Measurements from ENCODE around the gene ANAPC7. TPM values are rescaled to one million over a fixed set of nuclear protein-coding genes. Genes with fewer than 3 reads are reported as not detected.

Gene ANAPC7
- total and polyA plus RNA-seq, 2 of the 13 experiments (the other 11 are each of a cell fraction or from before 2014, with no cell fraction given) = 40.0 to 69.1 TPM

DNA sequence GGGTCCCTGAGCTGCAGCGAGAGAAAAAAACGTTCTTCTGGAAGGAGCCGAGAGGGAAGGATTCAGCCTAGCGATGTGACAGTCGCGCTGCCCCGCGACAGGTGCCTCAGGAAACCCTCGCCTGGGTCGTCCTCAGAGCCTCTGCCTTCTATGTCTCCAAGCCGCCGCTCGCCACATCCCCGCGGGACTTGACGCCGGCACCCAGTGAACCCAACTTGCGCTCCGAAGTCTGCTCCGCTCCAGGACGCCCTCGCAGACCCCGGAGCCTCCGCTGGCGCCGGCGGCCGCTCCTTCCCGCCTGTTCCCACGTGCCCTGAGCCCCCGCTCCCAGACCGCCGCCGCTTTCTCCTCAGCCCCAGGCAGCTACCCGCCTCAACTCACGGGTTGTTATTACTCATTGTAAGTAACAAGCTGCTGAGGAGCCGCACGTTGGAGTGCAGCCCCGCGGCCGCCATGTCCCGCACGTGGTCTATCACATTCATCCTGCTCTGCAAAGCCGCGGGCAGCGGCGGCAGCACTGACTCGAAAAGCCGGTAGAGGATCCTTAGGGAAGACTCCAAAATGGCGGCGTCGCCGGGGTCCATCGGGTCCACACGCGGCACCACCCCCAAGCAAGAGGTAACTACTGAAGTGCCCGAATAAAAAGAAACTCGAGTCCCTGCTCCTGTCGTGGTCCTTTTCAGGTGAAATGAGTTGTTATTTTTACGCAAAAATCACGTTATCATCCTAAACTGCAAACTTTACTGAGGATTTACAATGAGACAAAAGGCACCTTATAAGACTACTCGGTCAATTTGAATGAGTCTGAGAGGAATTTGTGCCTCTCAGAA lies at the start of gene ANAPC7 (continued):
- TF ChIP-seq, protein P1, sequence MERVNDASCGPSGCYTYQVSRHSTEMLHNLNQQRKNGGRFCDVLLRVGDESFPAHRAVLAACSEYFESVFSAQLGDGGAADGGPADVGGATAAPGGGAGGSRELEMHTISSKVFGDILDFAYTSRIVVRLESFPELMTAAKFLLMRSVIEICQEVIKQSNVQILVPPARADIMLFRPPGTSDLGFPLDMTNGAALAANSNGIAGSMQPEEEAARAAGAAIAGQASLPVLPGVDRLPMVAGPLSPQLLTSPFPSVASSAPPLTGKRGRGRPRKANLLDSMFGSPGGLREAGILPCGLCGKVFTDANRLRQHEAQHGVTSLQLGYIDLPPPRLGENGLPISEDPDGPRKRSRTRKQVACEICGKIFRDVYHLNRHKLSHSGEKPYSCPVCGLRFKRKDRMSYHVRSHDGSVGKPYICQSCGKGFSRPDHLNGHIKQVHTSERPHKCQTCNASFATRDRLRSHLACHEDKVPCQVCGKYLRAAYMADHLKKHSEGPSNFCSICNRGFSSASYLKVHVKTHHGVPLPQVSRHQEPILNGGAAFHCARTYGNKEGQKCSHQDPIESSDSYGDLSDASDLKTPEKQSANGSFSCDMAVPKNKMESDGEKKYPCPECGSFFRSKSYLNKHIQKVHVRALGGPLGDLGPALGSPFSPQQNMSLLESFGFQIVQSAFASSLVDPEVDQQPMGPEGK (CRISPR knock-in tag; IDR thresholded peaks at IDR 0.05) = no peak
- TF ChIP-seq ZNF850 (CRISPR knock-in tag; conservative IDR thresholded peaks at IDR 0.05) (0 out of 2 replicates have a peak, but pooled peaks have one; percentile 33), HOXA5 (CRISPR knock-in tag; IDR thresholded peaks at IDR 0.05) (peak; percentile 59; the same call in 1 of the 2 replicates), SRY (CRISPR knock-in tag; IDR thresholded peaks at IDR 0.05) (peak; percentile 81; the same call in 1 of the 2 replicates), RARG (CRISPR knock-in tag; IDR thresholded peaks at IDR 0.05; ENCODE audit: low read depth) (no peak), KMT2B (CRISPR knock-in tag; IDR thresholded peaks at IDR 0.05) (peak; percentile 74), ZNF367 (CRISPR knock-in tag; IDR thresholded peaks at IDR 0.05; ENCODE audit: borderline replicate concordance) (no peak)
- TF ChIP-seq, protein P2, sequence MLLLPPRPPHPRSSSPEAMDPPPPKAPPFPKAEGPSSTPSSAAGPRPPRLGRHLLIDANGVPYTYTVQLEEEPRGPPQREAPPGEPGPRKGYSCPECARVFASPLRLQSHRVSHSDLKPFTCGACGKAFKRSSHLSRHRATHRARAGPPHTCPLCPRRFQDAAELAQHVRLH (CRISPR knock-in tag; IDR thresholded peaks at IDR 0.05; ENCODE audit: borderline replicate concordance, low read depth) = peak; percentile 60; the same call in 1 of the 2 replicates
- TF ChIP-seq, protein P3, sequence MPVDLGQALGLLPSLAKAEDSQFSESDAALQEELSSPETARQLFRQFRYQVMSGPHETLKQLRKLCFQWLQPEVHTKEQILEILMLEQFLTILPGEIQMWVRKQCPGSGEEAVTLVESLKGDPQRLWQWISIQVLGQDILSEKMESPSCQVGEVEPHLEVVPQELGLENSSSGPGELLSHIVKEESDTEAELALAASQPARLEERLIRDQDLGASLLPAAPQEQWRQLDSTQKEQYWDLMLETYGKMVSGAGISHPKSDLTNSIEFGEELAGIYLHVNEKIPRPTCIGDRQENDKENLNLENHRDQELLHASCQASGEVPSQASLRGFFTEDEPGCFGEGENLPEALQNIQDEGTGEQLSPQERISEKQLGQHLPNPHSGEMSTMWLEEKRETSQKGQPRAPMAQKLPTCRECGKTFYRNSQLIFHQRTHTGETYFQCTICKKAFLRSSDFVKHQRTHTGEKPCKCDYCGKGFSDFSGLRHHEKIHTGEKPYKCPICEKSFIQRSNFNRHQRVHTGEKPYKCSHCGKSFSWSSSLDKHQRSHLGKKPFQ (CRISPR knock-in tag; IDR thresholded peaks at IDR 0.05; ENCODE audit: insufficient replicate concordance) = peak; percentile 60
- TF ChIP-seq, protein P4, sequence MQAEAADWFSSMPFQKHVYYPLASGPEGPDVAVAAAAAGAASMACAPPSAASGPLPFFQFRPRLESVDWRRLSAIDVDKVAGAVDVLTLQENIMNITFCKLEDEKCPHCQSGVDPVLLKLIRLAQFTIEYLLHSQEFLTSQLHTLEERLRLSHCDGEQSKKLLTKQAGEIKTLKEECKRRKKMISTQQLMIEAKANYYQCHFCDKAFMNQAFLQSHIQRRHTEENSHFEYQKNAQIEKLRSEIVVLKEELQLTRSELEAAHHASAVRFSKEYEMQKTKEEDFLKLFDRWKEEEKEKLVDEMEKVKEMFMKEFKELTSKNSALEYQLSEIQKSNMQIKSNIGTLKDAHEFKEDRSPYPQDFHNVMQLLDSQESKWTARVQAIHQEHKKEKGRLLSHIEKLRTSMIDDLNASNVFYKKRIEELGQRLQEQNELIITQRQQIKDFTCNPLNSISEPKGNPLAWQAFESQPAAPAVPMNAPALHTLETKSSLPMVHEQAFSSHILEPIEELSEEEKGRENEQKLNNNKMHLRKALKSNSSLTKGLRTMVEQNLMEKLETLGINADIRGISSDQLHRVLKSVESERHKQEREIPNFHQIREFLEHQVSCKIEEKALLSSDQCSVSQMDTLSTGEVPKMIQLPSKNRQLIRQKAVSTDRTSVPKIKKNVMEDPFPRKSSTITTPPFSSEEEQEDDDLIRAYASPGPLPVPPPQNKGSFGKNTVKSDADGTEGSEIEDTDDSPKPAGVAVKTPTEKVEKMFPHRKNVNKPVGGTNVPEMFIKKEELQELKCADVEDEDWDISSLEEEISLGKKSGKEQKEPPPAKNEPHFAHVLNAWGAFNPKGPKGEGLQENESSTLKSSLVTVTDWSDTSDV (CRISPR knock-in tag; IDR thresholded peaks at IDR 0.05) = no peak
- TF ChIP-seq, protein P5, sequence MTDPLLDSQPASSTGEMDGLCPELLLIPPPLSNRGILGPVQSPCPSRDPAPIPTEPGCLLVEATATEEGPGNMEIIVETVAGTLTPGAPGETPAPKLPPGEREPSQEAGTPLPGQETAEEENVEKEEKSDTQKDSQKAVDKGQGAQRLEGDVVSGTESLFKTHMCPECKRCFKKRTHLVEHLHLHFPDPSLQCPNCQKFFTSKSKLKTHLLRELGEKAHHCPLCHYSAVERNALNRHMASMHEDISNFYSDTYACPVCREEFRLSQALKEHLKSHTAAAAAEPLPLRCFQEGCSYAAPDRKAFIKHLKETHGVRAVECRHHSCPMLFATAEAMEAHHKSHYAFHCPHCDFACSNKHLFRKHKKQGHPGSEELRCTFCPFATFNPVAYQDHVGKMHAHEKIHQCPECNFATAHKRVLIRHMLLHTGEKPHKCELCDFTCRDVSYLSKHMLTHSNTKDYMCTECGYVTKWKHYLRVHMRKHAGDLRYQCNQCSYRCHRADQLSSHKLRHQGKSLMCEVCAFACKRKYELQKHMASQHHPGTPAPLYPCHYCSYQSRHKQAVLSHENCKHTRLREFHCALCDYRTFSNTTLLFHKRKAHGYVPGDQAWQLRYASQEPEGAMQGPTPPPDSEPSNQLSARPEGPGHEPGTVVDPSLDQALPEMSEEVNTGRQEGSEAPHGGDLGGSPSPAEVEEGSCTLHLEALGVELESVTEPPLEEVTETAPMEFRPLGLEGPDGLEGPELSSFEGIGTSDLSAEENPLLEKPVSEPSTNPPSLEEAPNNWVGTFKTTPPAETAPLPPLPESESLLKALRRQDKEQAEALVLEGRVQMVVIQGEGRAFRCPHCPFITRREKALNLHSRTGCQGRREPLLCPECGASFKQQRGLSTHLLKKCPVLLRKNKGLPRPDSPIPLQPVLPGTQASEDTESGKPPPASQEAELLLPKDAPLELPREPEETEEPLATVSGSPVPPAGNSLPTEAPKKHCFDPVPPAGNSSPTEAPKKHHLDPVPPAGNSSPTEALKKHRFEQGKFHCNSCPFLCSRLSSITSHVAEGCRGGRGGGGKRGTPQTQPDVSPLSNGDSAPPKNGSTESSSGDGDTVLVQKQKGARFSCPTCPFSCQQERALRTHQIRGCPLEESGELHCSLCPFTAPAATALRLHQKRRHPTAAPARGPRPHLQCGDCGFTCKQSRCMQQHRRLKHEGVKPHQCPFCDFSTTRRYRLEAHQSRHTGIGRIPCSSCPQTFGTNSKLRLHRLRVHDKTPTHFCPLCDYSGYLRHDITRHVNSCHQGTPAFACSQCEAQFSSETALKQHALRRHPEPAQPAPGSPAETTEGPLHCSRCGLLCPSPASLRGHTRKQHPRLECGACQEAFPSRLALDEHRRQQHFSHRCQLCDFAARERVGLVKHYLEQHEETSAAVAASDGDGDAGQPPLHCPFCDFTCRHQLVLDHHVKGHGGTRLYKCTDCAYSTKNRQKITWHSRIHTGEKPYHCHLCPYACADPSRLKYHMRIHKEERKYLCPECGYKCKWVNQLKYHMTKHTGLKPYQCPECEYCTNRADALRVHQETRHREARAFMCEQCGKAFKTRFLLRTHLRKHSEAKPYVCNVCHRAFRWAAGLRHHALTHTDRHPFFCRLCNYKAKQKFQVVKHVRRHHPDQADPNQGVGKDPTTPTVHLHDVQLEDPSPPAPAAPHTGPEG (CRISPR knock-in tag; IDR thresholded peaks at IDR 0.05) = 0 out of 2 replicates have a peak, but pooled peaks have one; percentile 40

Data from HepG2 (cell line).